ENCODE results near the gene RAB21.

Gene RAB21

DNA sequence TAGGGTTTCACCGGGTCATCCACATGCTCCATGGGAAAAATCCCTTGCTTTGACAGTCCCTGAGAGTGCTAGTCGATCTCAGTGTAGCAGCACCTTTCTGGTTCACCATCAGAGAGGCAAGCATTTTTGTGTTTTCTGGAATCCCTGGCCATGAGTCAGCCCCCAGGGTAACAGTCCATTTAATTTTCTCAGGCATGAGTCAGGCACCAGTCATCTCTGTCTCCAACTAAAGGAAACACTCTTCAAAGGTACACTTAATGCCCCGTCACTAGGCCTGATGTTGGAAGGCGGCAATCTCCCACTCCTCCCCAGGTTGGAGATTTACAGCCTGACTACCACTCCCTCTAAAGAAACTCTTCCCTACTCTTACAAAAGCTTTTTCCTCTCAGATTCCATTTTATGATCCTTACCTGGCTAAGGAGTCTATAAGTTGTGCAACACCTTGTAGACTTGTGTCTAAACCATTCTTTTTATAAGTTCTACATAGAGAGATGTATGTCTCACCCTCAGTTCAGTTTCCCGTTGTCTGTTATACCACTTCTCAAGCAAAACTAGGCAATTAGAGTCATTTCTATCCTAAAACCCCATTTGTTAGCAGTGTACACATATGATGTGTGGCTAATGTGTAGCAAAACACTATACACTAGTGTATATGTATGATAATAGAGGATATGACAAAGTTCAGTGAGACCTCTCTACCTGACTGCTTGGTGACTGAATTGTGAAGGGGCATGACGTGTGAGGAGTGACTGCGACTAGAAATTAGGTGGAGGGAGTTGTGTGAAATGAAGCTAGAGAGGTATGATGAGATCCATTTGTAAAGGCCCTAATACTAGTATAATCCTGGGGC, 44.2 kb upstream of the RAB21 start:
- H3K4me1 ChIP-seq (ENCODE audit: control insufficient read depth, low read length), result peaks cover 10% of the 10 kb centered on the region
- 0 out of 2 replicates have a peak, but pooled peaks cover 4% of the 10 kb centered on the region for H3F3A ChIP-seq (ENCODE audit: control insufficient read depth, insufficient read depth)
- H3K9me2 ChIP-seq (replicated peaks; ENCODE audit: control insufficient read depth, low read length), result no peaks in the 10 kb centered on the region; the same call in 1 of the 2 replicates
- no peaks in the 10 kb centered on the region for H4K20me1 ChIP-seq (ENCODE audit: control insufficient read depth, insufficient read depth, low read depth, low read length)
- no peak overlapping the region for H3K4me2 ChIP-seq (ENCODE audit: low read length)
- H3K79me2 ChIP-seq (ENCODE audit: control insufficient read depth, low read length), result no peaks in the 10 kb centered on the region
- peaks cover 7% of the 10 kb centered on the region; the same call in 1 of the 2 replicates for H3K36me3 ChIP-seq (ENCODE audit: control insufficient read depth, low read length)
- no peaks in the 10 kb centered on the region for H3K27me3 ChIP-seq (ENCODE audit: control insufficient read depth, low read length)
- TF ChIP-seq EZH2phosphoT487 (IDR thresholded peaks at IDR 0.05; ENCODE audit: borderline replicate concordance, low read length) (no peak), CTCF (IDR thresholded peaks at IDR 0.05; ENCODE audit: low read depth, low read length, poor library complexity, severe bottlenecking) (no peak)
- H3K4me3 ChIP-seq (ENCODE audit: low read length), result no peak overlapping the region
- H3K27ac ChIP-seq (ENCODE audit: low read depth, low read length), result no peak overlapping the region
- peaks cover 17% of the 10 kb centered on the region for H3K9me3 ChIP-seq (ENCODE audit: control insufficient read depth, insufficient read depth, low read length)

DNA sequence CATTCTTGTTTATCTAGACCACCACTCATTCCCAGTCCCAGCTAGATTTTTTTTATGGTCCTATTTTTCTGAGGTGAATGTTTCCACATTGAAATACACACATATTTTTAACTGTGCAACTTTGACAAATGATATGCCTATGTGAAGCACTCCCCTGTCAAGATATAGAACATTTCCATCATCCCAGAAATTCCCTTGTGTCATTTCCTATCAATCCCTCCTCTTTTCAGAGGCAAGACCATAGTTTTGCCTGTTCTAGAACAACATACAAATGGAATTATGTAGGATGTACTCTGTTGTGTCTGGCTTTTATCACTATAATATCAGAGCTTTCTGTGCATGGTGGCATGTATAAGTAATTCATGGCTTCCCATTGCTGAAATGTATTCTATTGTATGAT, 36.1 kb upstream of the RAB21 start:
- Histone ChIP-seq H3K9me3 (ENCODE audit: control insufficient read depth, insufficient read depth, low read length) (peaks cover 10% of the 10 kb centered on the region), H3F3A (ENCODE audit: control insufficient read depth, insufficient read depth) (no peaks in the 10 kb centered on the region), H3K27ac (ENCODE audit: low read depth, low read length) (no peak overlapping the region), H3K9me2 (replicated peaks; ENCODE audit: control insufficient read depth, low read length) (no peaks in the 10 kb centered on the region), H3K4me2 (ENCODE audit: low read length) (no peak overlapping the region), H4K20me1 (ENCODE audit: control insufficient read depth, insufficient read depth, low read depth, low read length) (no peaks in the 10 kb centered on the region), H3K27me3 (ENCODE audit: control insufficient read depth, low read length) (no peaks in the 10 kb centered on the region), H3K36me3 (ENCODE audit: control insufficient read depth, low read length) (no peaks in the 10 kb centered on the region), H3K79me2 (ENCODE audit: control insufficient read depth, low read length) (no peaks in the 10 kb centered on the region), H3K4me3 (ENCODE audit: low read length) (no peak overlapping the region), H3K4me1 (ENCODE audit: control insufficient read depth, low read length) (no peaks in the 10 kb centered on the region)
- no peak for TF ChIP-seq EZH2phosphoT487 (IDR thresholded peaks at IDR 0.05; ENCODE audit: borderline replicate concordance, low read length)
- TF ChIP-seq CTCF (IDR thresholded peaks at IDR 0.05; ENCODE audit: low read depth, low read length, poor library complexity, severe bottlenecking), result no peak

DNA sequence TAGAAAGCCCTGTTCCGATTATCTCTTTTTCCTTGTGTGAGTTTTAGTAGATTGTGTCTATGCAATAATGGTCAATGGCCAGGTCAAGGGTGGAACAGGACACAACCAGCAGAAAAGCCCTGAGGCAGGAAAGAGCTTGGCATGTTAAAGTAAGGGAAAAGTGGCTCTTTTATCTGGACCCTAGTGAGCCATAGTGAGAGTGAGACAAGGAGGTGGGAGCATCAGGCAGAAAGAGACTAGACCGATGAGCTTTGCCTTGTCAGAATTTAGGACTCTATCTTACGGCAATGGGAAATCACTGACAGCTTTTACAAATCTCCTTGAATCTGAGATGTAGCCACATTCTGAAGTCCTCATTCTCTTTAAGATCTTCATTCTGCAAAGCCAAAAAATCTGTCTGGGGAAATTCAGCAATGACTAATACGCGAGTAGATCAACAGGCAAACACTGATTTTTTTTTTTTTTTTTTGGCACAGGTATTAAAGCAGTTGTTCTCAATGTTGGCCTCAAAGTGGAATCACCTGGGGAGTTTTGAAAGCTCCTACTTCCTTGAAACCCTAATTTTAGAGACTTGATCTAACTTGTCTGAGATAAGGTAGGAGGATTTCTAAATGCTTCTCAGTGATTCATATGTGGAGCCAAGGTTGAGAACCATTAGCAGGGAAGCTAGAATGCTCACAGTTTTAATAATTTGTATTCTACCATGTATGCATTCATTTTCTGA, 34.9 kb upstream of the RAB21 start:
- H3K79me2 ChIP-seq (ENCODE audit: control insufficient read depth, low read length), result no peaks in the 10 kb centered on the region
- no peaks in the 10 kb centered on the region for H3F3A ChIP-seq (ENCODE audit: control insufficient read depth, insufficient read depth)
- H3K4me3 ChIP-seq (ENCODE audit: low read length), result no peak overlapping the region
- no peak overlapping the region for H3K4me2 ChIP-seq (ENCODE audit: low read length)
- H3K36me3 ChIP-seq (ENCODE audit: control insufficient read depth, low read length), result no peaks in the 10 kb centered on the region
- H3K27me3 ChIP-seq (ENCODE audit: control insufficient read depth, low read length), result no peaks in the 10 kb centered on the region
- H3K27ac ChIP-seq (ENCODE audit: low read depth, low read length), result no peak overlapping the region
- H3K9me3 ChIP-seq (ENCODE audit: control insufficient read depth, insufficient read depth, low read length), result 0 out of 2 replicates have a peak, but pooled peaks cover under 1% of the 10 kb centered on the region
- no peaks in the 10 kb centered on the region for H3K4me1 ChIP-seq (ENCODE audit: control insufficient read depth, low read length)
- no peaks in the 10 kb centered on the region for H3K9me2 ChIP-seq (replicated peaks; ENCODE audit: control insufficient read depth, low read length)
- no peaks in the 10 kb centered on the region for H4K20me1 ChIP-seq (ENCODE audit: control insufficient read depth, insufficient read depth, low read depth, low read length)
- no peak for TF ChIP-seq EZH2phosphoT487 (IDR thresholded peaks at IDR 0.05; ENCODE audit: borderline replicate concordance, low read length)
- no peak for TF ChIP-seq CTCF (IDR thresholded peaks at IDR 0.05; ENCODE audit: low read depth, low read length, poor library complexity, severe bottlenecking)

All from DOHH2 (cell line).